ENCODE measurements around the gene GCNT1. TPM values are rescaled to one million over a fixed set of nuclear protein-coding genes. Genes with fewer than 3 reads are reported as not detected.
"Not testable (repeated sequence)": the region's sequence is repeated elsewhere in the genome, so short reads cannot be mapped to it uniquely, and the experiment has no call there.

GCNT1 gene
- total RNA-seq, 1 donor from 2014 or later, result 3.7 TPM

DNA sequence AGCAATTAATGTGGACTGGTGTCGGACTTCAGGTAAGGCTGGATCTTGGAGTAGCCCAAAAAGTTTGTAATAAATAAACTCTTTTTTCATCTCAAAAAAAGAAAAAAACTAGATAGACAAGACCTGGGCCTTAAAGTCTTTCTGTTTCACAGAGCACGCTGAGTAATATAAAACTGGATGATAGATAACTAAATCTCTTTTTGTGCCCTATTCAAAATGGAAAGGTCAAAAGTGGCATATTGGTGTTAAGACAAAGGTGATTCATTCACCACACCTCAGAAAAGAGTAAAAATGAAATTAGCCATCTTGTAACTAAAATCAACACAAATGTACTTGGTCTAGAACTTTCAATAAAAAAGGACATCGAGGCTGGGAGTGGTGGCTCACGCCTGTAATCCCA lies 34.5 kb upstream of the GCNT1 start:
- Histone ChIP-seq H3K27ac (ENCODE audit: low read depth, low read length) (no peak overlapping the region), H3K36me3 (ENCODE audit: control insufficient read depth in 3 of 3, insufficient read depth in 3 of 3, low read length in 3 of 3) (no peaks in the 10 kb centered on the region), H3K4me3 (ENCODE audit: low read length in 3 of 3) (no peak overlapping the region), H3K27me3 (ENCODE audit: control insufficient read depth in 3 of 3, insufficient read depth in 3 of 3, low read length in 3 of 3) (no peaks in the 10 kb centered on the region), H3K9ac (ENCODE audit: low read depth in 1 of 3, low read length in 3 of 3) (no peak overlapping the region), H3K4me1 (ENCODE audit: control insufficient read depth in 3 of 3, insufficient read depth in 3 of 3, low read length in 3 of 3) (no peaks in the 10 kb centered on the region), H3K9me3 (ENCODE audit: control insufficient read depth in 3 of 3, low read length in 3 of 3) (no peaks in the 10 kb centered on the region)

DNA sequence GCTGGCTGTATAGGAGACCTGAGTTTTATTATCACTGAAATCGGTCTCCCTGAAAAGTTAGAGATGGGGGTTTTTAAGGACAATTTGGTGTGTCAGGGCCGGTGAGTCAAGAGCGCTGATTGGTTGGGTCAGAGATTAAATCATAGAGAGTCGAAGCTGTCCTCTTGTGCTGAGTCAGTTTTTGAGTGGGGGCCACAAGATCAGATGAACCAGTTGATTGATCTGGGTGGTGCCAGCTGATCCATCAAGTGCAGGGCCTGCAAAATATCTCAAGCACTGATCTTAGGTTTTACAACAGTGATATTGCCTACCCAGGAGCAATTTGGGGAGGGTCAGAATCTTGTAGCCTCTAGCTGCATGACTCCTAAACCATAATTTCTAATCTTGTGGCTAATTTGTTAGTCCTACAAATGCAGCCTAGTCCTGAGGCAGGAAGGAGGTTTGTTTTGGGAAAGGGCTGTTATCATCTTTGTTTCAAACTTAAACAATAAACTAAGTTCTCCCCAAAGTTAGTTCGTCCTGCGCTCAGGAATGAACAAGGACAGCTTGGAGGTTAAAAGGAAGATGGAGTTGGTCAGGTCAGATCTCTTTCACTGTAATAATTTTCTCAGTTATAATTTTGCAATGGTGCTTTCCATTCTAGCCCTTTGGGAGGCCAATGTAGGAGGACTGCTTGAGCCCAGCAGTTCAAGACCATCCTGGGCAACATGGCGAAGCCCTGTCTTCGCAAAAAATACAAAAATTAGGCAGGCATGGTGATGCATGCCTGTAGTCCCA lies 33.1 kb upstream of the GCNT1 start:
- Histone ChIP-seq H3K9ac (ENCODE audit: low read depth in 1 of 3, low read length in 3 of 3) (no peak overlapping the region), H3K4me1 (ENCODE audit: control insufficient read depth in 3 of 3, insufficient read depth in 3 of 3, low read length in 3 of 3) (no peaks in the 10 kb centered on the region), H3K9me3 (ENCODE audit: control insufficient read depth in 3 of 3, low read length in 3 of 3) (no peaks in the 10 kb centered on the region), H3K36me3 (ENCODE audit: control insufficient read depth in 3 of 3, insufficient read depth in 3 of 3, low read length in 3 of 3) (no peaks in the 10 kb centered on the region), H3K4me3 (ENCODE audit: low read length in 3 of 3) (no peak overlapping the region), H3K27ac (ENCODE audit: low read depth, low read length) (no peak overlapping the region), H3K27me3 (ENCODE audit: control insufficient read depth in 3 of 3, insufficient read depth in 3 of 3, low read length in 3 of 3) (no peaks in the 10 kb centered on the region)

DNA sequence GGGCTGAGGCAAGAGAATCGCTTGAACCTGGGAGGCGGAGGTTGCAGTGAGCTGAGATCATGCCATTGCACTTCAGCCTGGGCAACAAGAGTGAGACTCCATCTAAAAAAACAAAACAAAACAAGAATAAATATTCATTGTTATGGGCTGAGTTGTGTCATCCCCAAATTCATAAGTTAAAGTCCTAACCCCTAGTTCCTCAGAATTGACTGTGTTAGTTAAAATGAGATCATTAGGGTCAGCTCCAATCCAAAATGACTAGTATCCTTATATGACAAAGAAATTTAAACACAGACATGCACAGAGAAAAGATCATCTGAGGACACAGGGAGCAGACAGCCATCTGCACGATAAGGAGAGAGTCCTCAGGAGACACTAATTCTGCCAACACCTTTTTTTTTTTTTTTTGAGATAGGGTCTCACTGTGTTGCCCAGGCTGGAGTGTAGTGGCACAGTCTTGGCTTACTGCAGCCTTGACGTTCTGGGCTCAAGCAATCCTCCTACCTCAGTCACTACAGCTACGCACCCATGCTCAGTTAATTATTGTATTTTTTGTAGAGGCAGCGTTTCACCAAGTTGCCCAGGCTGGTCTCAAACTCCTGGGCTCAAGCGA lies 32.1 kb upstream of the GCNT1 start:
- Histone ChIP-seq H3K27me3 (ENCODE audit: control insufficient read depth in 3 of 3, insufficient read depth in 3 of 3, low read length in 3 of 3) (no peaks in the 10 kb centered on the region), H3K4me3 (ENCODE audit: low read length in 3 of 3) (no peak overlapping the region), H3K36me3 (ENCODE audit: control insufficient read depth in 3 of 3, insufficient read depth in 3 of 3, low read length in 3 of 3) (no peaks in the 10 kb centered on the region), H3K27ac (ENCODE audit: low read depth, low read length) (no peak overlapping the region), H3K9ac (ENCODE audit: low read depth in 1 of 3, low read length in 3 of 3) (no peak overlapping the region), H3K4me1 (ENCODE audit: control insufficient read depth in 3 of 3, insufficient read depth in 3 of 3, low read length in 3 of 3) (no peaks in the 10 kb centered on the region), H3K9me3 (ENCODE audit: control insufficient read depth in 3 of 3, low read length in 3 of 3) (no peaks in the 10 kb centered on the region)

DNA sequence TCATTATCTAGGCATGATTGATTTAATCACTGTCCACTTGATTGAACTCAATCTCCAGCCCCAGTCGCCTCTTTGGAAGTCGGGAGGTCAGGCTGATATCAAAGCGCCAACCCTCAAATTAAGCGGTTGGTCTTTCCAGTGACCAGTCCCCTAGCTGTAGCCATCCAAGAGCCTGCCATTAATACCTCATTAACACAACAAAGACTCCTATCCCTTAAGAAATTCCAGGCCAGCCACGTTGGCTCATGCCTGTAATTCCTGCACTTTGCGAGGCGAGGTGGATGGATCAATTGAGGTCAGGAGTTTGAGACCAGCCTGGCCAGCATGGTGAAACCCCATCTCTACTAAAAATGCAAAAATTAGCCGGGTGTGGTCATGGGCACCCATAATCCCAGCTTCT lies 27.4 kb upstream of the GCNT1 start:
- no peaks in the 10 kb centered on the region for H3K36me3 ChIP-seq (ENCODE audit: control insufficient read depth in 3 of 3, insufficient read depth in 3 of 3, low read length in 3 of 3)
- H3K27ac ChIP-seq (ENCODE audit: low read depth, low read length), result no peak overlapping the region
- H3K9ac ChIP-seq (ENCODE audit: low read depth in 1 of 3, low read length in 3 of 3), result no peak overlapping the region
- H3K27me3 ChIP-seq (ENCODE audit: control insufficient read depth in 3 of 3, insufficient read depth in 3 of 3, low read length in 3 of 3), result peaks cover 0 to 2% (median 0%) of the 10 kb centered on the region in 3 donors
- H3K9me3 ChIP-seq (ENCODE audit: control insufficient read depth in 3 of 3, low read length in 3 of 3), result no peaks in the 10 kb centered on the region
- H3K4me3 ChIP-seq (ENCODE audit: low read length in 3 of 3), result no peak overlapping the region
- H3K4me1 ChIP-seq (ENCODE audit: control insufficient read depth in 3 of 3, insufficient read depth in 3 of 3, low read length in 3 of 3), result no peaks in the 10 kb centered on the region

DNA sequence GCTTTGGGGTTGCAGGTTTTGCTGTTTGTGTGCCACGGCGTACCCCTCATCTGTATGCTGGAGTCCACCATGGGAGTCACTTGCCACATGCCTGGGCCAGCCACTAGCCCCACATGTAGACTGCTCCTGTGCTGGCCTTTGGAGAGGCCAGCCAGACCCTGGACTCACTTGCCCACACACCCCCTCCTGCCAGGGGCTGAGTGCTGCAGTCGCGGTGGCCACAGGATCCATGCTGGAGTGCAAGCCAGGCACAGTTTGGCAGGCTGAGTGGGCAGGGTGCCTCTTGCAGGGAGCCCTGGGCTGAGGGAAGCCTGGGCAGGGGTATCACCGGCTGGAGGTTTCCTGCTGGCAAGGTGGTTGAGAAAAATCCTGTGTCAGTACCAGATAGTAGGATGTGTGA lies 25.6 kb upstream of the GCNT1 start:
- H3K27me3 ChIP-seq (ENCODE audit: control insufficient read depth in 3 of 3, insufficient read depth in 3 of 3, low read length in 3 of 3), result peaks cover 0 to 2% (median 0%) of the 10 kb centered on the region in 3 donors
- no peak overlapping the region for H3K27ac ChIP-seq (ENCODE audit: low read depth, low read length)
- no peak overlapping the region for H3K9ac ChIP-seq (ENCODE audit: low read depth in 1 of 3, low read length in 3 of 3)
- H3K4me1 ChIP-seq (ENCODE audit: control insufficient read depth in 3 of 3, insufficient read depth in 3 of 3, low read length in 3 of 3), result no peaks in the 10 kb centered on the region
- H3K36me3 ChIP-seq (ENCODE audit: control insufficient read depth in 3 of 3, insufficient read depth in 3 of 3, low read length in 3 of 3), result no peaks in the 10 kb centered on the region
- H3K4me3 ChIP-seq (ENCODE audit: low read length in 3 of 3), result no peak overlapping the region
- H3K9me3 ChIP-seq (ENCODE audit: control insufficient read depth in 3 of 3, low read length in 3 of 3), result no peaks in the 10 kb centered on the region

DNA sequence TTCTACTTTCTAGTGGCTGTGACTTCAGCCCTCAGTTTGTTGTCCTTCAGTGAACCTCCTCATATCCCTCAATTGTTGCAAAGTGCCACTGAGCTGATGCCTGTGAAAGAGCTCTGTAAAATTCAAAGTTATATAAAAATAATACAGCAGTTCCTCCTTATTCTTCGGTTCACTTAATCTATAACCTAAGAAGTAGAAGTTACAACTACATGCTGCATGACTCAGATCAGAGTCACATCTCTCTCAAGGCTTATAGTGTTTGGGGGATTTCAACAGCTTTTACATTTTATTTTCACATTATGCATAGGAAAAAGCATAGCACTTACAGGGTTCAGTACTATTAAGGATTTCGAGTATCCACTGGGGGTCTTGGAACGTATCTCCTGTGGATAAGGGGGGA lies 25.1 kb upstream of the GCNT1 start:
- Histone ChIP-seq H3K9ac (ENCODE audit: low read depth in 1 of 3, low read length in 3 of 3) (no peak overlapping the region), H3K9me3 (ENCODE audit: control insufficient read depth in 3 of 3, low read length in 3 of 3) (no peaks in the 10 kb centered on the region), H3K4me3 (ENCODE audit: low read length in 3 of 3) (no peak overlapping the region), H3K27me3 (ENCODE audit: control insufficient read depth in 3 of 3, insufficient read depth in 3 of 3, low read length in 3 of 3) (peaks cover 0 to 2% (median 0%) of the 10 kb centered on the region in 3 donors), H3K27ac (ENCODE audit: low read depth, low read length) (no peak overlapping the region), H3K36me3 (ENCODE audit: control insufficient read depth in 3 of 3, insufficient read depth in 3 of 3, low read length in 3 of 3) (no peaks in the 10 kb centered on the region), H3K4me1 (ENCODE audit: control insufficient read depth in 3 of 3, insufficient read depth in 3 of 3, low read length in 3 of 3) (no peaks in the 10 kb centered on the region)

DNA sequence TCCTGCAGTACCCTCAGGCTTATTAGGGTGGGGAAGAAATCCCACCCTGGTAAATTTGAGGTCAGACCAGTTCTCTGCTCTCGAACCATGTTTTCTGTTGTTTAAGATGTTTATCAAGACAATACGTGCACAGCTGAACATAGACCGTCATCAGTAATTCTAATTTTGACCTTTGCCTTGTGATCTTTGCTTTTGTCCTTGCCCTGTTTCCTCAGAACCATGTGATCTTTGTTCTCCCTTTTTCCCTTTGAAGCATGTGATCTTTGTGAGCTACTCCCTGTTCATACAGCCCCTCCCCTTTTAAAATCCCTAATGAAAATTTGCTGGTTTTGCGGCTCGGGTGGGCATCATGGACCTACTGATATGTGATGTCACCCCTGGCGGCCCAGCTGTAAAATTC lies 24.1 kb upstream of the GCNT1 start:
- H3K36me3 ChIP-seq (ENCODE audit: control insufficient read depth in 3 of 3, insufficient read depth in 3 of 3, low read length in 3 of 3); H3K9ac ChIP-seq (ENCODE audit: low read depth in 1 of 3, low read length in 3 of 3); H3K4me1 ChIP-seq (ENCODE audit: control insufficient read depth in 3 of 3, insufficient read depth in 3 of 3, low read length in 3 of 3); H3K9me3 ChIP-seq (ENCODE audit: control insufficient read depth in 3 of 3, low read length in 3 of 3); H3K27me3 ChIP-seq (ENCODE audit: control insufficient read depth in 3 of 3, insufficient read depth in 3 of 3, low read length in 3 of 3); H3K27ac ChIP-seq (ENCODE audit: low read depth, low read length); H3K4me3 ChIP-seq (ENCODE audit: low read length in 3 of 3): not testable (repeated sequence)

DNA sequence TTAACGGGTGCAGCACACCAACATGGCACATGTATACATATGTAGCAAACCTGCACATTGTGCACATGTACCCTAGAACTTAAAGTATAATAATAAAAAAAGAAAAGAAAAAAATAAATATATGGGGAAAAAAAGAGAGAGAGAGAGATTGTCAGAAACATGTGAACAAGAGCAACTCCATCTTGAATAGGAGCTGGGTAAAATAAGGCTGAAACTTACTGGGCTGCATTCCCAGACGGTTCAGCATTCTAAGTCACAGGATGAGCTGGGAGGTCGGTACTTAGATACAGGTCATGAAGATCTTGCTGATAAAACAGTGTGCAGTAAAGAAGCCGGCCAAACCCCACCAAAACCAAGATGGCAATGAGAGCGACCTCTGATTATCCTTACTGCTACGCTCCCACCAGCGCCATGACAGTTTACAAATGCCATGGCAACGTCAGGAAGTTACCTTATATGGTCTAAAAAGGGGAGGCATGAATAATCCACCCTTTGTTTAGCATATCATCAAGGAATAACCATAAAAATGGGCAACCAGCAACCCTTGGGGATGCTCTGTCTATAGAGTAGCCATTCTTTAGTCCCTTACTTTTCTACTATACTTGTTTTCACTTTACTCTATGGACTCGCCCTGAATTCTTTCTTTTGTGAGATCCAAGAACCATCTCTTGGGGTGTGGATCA lies 21.8 kb upstream of the GCNT1 start:
- not testable (repeated sequence) for H3K4me1 ChIP-seq (ENCODE audit: control insufficient read depth in 3 of 3, insufficient read depth in 3 of 3, low read length in 3 of 3); H3K27ac ChIP-seq (ENCODE audit: low read depth, low read length); H3K4me3 ChIP-seq (ENCODE audit: low read length in 3 of 3); H3K9me3 ChIP-seq (ENCODE audit: control insufficient read depth in 3 of 3, low read length in 3 of 3); H3K9ac ChIP-seq (ENCODE audit: low read depth in 1 of 3, low read length in 3 of 3); H3K36me3 ChIP-seq (ENCODE audit: control insufficient read depth in 3 of 3, insufficient read depth in 3 of 3, low read length in 3 of 3); H3K27me3 ChIP-seq (ENCODE audit: control insufficient read depth in 3 of 3, insufficient read depth in 3 of 3, low read length in 3 of 3)

DNA sequence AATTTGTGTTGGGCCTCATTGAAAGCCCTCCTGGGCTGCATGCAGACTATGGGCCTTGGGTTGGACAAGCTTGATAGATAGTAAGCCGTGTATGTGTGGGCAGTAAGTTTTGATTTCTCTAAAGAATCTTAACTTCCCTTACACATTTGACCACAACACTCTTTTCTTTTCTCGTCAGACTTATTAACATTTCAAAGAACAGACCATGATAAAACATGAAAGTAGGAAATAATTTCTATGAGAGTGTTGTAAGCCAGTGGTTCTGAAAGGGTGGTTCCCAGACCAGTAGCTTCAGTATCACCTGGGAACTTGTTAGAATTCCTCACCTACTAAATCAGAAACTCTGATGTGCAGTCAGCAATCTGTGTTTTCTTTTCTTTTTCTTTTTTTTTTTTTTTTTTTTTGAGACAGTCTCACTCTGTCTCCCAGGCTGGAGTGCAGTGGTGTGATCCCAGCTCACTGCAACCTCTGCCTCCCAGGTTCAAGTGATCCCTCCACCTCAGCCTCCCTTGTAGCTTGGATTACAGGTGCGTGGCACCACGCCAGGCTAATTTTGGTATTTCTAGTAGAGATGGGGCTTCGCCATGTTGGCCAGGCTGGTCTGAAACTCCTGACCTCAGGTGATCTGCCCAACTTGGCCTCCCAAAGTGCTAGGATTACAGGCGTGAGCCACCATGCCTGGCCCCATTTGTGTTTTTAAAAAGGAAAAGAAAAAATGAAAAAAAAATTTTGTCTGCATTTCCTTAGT lies 20.0 kb upstream of the GCNT1 start:
- Histone ChIP-seq H3K27ac (ENCODE audit: low read depth, low read length) (no peak overlapping the region), H3K4me3 (ENCODE audit: low read length in 3 of 3) (no peak overlapping the region), H3K36me3 (ENCODE audit: control insufficient read depth in 3 of 3, insufficient read depth in 3 of 3, low read length in 3 of 3) (no peaks in the 10 kb centered on the region), H3K27me3 (ENCODE audit: control insufficient read depth in 3 of 3, insufficient read depth in 3 of 3, low read length in 3 of 3) (no peaks in the 10 kb centered on the region), H3K9ac (ENCODE audit: low read depth in 1 of 3, low read length in 3 of 3) (no peak overlapping the region), H3K4me1 (ENCODE audit: control insufficient read depth in 3 of 3, insufficient read depth in 3 of 3, low read length in 3 of 3) (no peaks in the 10 kb centered on the region), H3K9me3 (ENCODE audit: control insufficient read depth in 3 of 3, low read length in 3 of 3) (no peaks in the 10 kb centered on the region)
